HG02970 (cell line): ENCODE results near the gene ASCC3.
"Not testable (repeated sequence)": the region's sequence is repeated elsewhere in the genome, so short reads cannot be mapped to it uniquely, and the experiment has no call there.

Experiments used
- ATAC-seq: cut with Tn5 transposase; IDR thresholded peaks from one replicate; pipeline ENCODE4 v1.9.1; 2021; ENCODE audit warnings: mild to moderate bottlenecking, moderate library complexity, moderate number of reproducible peaks; ENCODE audit not compliant: unreplicated experiment, low FRiP score

The ASCC3 gene

DNA sequence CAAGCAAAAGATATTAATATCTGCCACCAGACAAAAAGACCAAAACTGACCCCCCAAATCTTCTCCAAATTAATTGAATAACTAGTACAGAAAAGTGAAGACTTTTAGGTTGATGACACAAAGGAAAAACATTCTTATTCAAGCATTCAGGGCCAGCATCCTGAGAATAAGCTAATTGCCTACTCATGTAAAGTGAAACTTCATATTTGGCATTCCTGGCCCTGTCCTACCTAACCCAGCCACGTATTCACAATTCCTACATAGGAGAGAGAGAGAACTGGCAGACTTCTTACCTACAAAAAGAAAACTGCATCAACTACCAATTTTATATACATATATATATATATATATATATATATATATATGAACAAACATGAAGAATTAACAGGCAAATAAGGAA lies 4.9 kb upstream of the ASCC3 start:
- ATAC-seq = no peak

DNA sequence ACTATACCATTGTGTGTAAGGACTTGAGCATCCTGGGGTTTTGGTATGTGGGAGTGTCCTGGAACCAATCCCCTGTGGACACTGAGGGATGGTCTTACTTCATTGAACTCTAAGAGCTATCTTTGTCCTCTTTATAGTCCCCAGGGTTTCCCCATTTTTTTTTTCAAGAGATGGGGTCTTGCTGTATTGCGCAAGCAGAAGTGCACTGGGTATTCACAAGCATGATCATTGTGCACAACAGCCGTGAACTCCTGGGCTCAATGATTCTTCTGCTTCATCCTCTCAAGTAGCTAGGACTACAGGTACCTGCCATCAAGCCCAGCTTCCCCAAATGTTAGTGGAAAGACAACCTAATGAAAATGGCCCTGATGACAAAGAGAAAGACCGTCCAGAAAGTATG lies 2.2 kb upstream of the ASCC3 start:
- ATAC-seq = no peak

DNA sequence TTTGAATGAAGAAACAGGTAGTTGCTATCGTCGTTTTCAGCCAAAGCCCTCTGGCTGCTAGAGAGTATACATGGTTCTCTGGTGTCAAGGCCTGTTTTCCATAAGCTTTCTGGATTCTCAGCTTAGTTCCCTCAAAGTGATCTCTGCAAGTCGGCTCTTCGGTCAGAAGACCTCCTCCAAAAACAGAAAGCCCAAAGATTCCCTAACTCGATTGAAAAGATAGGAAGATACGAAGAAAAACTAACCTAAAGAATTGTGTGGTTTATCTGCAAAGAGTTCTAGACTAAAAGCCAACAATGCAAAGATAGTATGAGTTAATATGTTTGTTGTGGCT lies 545 bp upstream of the ASCC3 start:
- peak; percentile 4 for ATAC-seq

DNA sequence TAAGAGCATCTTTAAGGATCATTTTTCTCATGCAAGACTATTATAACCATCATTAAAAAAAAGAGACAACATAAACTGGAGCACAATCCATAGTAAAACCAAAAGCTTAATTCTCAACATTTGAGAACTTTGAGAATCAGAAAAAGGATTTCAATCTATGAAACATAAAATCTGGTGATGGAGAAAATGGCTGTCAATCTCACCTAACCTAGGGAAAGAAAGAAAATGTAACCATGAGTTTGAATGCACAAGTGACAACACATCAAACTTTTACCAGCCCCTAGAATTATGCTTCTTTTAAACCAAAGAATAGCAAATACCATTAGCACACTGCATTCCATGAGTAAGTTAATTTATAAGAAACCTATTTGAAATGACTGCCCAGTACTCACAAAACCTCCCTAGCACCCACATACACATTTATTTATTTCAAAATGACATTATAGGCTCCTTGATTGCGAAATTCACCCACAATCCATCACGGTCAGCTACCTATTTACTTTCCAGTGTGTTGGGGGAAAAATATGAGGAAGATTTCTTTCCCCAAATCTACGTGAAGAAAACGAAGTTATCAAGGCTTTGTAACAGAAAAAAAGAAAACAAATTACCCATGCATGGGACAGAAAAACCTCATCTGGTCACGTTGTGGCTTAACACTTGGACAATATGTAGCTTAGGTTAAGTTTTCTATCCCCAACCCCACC lies 828 bp downstream of the ASCC3 start:
- no peak for ATAC-seq

DNA sequence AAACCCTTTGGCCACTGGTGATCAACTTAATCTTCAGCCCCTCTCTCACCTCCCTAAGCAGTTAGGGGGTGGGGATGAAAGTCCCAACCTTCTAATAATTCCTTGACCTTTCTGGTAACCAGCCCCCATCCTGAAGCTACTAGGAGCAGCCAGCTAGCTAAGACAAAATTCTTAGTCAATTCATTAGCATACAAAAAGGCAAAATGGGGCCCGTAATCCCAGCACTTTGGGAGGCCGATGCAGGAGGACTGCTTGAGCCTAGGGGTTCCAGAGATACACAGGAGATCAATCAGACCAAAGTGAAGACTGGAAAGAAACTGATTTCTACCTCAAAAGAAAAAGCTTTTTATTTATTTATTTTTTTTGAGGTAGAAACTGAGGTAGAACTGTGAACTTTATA lies 1.8 kb downstream of the ASCC3 start:
- ATAC-seq = no peak

DNA sequence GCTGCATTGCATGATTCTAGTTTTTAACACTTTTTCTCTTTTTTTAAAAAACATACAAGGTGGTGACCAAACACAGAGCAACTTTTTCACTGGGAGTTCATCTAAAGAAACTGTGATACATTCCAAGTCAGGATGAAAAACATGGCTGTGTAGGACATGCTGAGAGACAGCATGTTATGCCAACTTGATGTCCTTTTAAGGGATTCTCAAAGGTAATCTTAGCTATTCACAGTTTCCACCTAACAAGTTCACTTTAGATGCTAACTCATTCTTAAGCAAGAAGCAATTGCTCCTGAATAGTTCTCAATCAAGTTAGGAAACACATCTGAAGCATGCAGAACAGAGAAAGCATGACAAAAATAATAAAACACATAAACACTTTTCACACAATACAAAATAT lies 3.3 kb downstream of the ASCC3 start:
- no peak for ATAC-seq

DNA sequence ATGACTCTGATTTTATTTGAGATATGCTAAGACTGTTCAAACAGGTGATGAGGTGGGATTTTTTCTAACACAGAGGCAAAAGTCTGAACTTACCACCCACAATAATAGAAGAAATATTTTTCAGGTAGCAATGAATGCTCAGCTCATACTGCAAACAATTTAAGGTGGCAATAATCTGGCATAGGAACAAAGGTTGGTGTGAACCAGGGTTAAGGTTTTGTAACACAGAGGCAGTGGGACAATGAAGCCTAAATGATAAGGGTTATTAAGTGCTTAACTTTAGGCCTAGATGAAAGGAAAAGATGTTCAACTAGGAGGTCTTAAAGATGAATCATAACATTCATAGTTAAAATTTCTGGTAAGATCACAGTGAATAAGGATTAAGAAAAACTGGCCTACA lies 4.9 kb downstream of the ASCC3 start:
- ATAC-seq = no peak

DNA sequence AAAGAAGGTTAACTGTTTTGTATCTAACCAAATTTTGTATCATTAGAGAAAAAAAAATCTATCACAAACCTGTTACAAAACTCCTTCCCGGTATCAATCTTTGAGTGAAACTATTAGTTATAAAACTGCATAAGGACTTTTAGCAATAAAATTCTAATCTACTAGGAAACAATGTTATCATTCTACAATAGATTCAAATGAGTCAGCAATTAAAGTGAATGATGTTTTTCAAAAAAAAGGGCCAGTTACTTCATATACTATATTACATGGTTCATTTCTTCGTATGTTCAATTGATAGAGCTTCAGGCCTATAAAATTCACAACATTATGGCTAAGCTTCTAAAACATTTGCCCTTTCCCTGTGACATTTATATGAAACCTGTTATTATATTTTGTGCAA lies 15.6 kb downstream of the ASCC3 start:
- ATAC-seq = no peak

DNA sequence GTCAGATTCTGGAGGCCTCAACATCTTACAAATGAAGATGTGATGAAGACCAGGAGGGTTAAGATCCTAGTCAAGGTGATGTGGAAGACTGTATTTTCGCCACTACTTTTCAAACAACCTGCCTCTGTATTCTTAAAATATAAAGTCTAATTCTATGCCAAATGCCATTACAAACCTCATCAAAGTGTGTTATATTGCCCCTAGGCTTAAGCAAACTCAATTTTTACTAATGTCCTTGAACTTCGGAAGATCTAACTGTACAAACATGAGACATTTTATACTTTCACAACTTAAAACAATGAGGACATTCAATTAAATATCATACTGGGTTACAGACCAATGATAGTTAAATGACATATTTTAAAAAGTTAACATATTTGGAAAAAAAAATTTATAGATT lies 19.1 kb downstream of the ASCC3 start:
- no peak for ATAC-seq

DNA sequence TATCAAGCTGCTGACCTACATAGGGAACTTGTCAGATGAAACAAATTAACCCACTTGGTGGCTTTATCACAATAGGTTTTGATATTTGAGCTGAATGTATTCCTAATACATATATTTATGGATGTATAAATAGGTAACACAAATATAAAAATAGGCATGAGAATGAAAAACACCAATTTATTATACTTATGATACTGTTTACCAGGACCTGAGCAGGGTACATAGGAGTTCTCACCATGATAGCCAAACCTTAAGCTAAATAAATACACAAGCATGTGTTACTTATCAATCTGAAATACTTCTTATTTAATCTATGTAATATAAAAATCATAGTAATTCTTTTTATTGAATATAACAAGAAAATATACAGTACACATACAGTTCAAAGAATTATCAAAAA lies 25.0 kb downstream of the ASCC3 start:
- ATAC-seq = no peak

DNA sequence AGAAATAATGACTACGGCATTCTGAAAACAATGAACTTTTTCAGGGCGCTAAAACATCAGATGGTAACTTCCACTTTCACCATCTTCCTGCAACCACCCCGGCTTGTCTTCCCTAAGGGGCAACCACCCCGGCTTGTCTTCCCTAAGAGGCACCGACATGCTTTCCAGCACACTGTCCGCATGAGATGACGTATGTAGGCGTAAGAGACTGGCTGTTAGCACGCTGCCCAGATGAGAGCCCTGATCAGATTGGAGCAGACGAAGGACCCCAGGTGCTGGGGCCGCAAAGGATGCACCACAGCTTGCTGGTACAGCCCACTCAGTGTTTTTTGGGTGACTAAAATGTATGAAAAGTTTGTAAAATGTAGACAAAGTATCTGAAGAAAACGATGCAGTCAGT lies 29.3 kb downstream of the ASCC3 start:
- no peak for ATAC-seq

DNA sequence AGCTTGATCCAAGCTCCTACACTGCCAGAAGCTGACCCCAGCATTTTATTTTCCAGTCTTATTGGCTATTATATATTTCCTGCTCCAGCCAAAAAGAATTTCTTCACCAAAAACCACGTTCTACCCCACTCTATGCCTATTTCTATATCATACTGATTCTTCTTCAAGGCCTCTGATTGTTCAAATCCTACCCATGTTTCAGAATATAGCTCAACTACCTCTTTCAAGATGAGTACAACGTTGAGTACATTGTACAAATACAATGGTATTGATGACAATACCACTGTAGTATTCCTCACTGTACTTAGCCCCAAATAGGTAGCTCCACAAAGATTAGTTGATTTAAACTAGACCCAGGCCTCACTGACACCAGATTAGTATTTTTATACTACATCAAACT lies 31.0 kb downstream of the ASCC3 start:
- ATAC-seq = no peak

DNA sequence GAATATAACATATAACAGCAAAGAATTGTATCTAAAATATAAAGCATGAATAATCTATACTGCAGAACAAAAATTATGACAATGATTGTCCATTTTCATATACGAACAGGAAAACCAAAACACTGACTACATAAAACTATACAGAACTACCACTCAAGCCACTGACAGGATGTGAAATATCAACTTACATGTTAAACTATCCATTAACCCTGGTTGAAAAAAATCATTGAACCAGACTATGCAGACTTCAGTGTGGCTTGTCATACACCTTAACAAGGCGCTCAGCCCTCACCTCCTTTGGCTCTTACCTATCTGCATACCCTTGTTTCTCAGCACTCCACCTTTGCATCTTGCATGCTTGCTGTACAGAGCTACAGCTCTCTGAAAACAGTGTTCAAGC lies 34.9 kb downstream of the ASCC3 start:
- ATAC-seq = no peak

DNA sequence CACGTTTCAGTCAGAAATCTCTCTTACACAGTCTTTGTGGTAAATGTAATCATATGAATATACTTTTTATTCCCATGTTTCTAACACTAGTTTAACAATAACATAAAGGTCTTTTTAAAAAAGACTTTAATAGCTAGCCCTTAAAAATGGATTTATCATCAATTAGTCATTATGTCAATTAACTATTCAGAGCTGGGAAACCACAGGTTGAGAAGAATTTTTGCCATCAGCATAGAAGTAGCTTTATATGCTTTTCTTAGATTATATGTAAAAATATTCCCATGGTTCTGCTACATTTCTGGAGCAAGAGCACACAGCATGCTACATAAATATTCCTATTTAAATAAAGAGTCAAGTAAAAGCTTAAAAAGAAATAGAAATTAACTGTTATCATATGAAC lies 35.5 kb downstream of the ASCC3 start:
- ATAC-seq = no peak

DNA sequence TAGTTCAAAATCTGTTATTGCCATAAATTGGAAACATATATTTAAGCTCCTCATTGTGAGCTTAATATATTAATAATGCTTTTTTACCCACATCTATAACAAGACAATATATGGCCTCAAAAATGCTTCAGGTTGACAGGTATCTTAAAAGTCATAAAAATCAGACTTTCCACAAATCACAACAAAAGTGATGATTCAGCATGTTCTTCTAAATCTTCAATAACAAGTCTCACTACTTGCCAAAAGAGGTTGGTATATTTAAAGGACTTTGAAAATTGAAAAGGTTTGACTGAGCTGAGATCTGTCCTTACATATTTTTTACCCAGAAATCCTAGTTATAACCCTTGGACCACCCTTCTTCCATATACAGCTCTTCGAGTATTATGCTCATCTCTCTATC lies 41.7 kb downstream of the ASCC3 start:
- ATAC-seq = no peak

DNA sequence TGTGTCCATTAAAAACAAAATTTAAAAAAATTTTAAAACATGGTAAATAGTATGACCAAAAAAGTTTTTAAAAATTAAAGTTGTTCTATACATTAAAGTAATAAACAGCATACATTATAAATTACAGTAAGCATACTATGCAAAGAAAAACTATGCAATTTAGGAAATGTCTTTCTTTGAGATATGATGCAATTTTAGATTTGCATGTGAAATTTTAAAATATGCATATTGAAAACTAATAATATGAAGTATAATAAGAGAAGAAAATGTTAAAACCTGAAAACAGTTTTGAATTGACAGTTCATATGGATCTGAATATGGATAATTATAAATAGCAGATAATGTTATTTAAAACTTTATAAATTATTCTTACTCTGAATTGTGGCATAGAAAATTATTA lies 43.1 kb downstream of the ASCC3 start:
- ATAC-seq = no peak

DNA sequence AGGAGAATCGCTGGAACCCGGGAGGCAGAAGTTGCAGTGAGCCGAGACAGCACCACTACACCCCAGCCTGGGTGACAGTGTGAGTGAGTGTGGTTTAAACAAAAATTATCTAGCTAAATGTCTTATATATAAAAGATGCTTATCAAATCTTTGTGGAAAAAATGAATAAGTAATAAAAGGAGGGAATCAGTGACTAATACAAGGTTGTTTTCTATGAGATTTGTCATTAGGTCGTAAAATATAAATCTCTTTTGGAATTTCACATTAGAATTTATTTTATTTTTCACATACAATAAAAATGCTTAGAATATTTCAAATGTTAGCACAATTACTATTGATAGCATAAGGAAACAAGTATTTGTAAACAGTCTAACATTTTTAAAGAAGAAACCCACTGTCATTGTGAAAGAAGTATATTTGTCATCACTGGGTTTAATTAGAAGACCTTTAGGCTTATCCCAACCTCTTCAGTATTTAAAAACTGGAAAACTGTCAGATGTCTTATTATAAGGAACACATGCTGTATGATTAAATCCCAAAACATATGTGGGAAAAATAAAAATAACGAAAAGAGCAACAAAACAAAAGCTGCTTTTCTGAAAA lies 47.1 kb downstream of the ASCC3 start:
- no peak for ATAC-seq

DNA sequence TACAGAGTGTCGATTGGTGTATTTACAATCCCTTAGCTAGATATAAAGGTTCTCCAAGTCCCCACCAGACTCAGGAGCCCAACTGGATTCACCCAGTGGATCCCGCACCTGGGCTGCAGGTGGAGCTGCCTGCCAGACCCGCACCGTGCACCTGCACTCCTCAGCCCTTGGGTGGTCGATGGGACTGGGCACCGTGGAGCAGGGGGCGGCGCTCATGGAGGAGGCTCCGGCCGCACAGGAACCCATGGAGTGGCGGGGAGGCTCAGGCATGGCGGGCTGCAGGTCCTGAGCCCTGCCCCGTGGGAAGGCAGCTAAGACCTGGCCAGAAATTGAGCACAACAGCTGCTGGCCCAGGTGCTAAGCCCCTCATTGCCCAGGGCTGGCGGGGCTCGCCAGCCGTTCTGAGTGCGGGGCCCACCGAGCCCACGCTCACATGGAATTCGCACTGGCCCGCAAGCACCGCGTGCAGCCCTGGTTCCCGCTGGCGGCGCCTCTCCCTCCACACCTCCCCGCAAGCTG lies 52.0 kb downstream of the ASCC3 start:
- ATAC-seq = not testable (repeated sequence)

DNA sequence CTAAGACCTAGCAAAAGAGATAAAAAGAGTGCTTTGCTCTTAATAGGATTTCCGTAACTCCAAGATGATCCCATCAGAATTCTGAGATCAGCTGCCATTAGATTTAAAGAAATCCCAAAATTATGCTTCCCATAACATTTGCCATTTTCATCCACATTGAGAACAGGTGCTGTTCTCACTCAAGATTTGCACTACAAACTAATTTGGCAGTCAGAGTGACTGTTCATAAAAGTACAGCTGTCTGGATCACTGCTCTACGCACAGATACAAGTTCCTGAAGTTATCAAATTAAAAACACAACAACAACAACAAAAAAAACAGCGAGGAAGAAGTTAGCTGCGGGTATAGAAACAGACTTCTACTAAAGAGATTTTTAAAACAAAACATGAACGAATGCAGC lies 58.1 kb downstream of the ASCC3 start:
- ATAC-seq = no peak

DNA sequence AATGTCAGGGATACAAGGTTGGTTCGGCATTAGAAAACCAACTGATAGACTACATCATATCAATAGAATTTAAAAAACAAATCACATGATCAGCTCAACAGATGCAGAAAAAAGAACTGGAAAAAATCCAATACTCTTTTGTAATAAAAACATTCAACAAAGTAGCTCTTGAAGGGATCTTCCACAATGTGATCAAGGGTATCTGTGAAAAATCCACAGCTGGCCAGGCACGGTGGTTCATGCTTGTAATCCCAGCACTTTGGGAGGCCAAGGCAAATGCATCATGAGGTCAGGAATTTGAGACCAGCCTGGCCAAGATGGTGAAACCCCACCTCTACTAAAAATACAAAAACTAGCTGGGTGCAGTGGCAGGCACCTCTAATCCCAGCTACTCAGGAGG lies 63.1 kb downstream of the ASCC3 start:
- no peak for ATAC-seq

DNA sequence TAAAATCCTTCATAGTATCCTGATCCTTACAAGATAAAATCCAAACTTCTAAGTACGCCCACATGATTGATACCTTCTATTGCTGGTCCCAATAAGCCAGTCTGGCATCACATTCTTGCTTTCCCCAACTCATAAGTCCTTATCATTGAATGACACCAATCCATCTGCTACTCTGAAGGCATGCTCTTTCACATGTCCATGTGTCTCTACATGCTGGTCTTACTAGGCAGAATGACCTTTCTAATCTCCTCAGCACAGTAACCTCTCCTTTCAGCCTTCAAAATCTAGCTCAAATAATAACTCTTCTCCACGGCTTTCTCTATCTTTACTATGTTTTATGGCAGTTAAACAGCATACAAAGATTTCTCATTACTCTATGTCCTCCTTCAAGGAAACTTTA lies 71.1 kb downstream of the ASCC3 start:
- ATAC-seq = no peak

DNA sequence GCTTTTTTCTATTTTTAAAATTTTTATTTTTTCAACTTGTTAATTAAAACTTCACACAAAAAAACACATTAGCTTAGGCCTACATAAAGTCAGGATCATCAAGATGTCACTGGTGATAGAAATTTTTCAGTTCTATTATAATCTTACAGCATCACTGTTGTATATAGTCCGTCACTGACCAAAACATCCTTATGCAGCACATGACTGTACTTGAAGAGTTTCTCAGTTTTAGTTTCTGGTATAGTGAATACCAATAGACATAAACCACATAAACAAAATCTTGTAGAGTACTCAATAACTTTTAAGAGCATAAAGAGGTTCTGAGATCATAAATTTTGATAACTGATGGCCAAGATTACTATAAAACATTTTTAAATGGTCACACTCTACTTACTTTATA lies 71.8 kb downstream of the ASCC3 start:
- ATAC-seq = no peak
